Measurements from ENCODE around the gene NEK7.

DNA sequence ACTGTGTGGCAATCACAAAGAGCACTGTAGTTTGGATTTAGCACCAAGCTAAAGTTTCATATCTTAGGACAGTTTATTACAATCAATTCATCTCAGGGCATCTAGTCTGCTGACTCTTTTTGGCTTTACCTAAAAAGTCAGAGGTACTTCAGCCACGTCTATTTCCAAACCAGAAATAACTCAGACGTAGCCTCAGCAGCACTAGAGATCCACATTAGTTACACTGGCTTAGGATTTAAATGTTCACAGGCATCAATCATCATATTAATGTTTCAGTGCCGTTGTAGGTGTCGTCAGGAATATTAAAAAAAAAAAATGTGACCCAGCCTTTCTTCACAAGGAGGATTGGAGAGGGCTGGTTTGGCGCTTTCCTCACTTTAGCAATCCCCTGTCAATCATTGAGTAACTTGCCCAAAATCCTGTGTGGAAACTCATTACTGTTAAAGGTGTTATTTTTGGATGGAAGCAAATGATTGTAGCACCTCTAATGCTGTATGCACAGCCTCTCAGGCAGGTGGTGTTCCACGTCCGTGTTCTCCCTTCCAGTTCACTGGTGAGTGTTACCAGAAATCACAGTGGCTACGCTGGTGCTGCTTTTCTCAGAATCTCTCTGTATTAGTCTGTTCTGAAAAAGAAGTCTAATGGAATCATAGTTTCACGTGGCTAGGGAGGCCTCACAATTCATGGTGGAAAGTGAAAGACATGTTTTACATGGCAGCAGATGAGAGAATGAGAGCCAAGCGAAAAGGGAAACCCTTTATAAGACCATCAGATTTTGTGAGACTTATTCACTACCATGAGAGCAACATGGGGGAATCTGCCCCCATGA is 45.4 kb downstream of the NEK7 start:
- TF ChIP-seq, protein P1, sequence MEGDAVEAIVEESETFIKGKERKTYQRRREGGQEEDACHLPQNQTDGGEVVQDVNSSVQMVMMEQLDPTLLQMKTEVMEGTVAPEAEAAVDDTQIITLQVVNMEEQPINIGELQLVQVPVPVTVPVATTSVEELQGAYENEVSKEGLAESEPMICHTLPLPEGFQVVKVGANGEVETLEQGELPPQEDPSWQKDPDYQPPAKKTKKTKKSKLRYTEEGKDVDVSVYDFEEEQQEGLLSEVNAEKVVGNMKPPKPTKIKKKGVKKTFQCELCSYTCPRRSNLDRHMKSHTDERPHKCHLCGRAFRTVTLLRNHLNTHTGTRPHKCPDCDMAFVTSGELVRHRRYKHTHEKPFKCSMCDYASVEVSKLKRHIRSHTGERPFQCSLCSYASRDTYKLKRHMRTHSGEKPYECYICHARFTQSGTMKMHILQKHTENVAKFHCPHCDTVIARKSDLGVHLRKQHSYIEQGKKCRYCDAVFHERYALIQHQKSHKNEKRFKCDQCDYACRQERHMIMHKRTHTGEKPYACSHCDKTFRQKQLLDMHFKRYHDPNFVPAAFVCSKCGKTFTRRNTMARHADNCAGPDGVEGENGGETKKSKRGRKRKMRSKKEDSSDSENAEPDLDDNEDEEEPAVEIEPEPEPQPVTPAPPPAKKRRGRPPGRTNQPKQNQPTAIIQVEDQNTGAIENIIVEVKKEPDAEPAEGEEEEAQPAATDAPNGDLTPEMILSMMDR (IDR thresholded peaks at IDR 0.05; ENCODE audit: insufficient read depth, low read length, poor library complexity, severe bottlenecking) = no peak
- TF ChIP-seq EZH2phosphoT487 (conservative IDR thresholded peaks at IDR 0.05; ENCODE audit: low read length) = no peak
